Ascending aorta (tissue), 2 donors: Measurements from ENCODE around the gene CLDN6. TPM values are rescaled to one million over a fixed set of nuclear protein-coding genes. Genes with fewer than 3 reads are reported as not detected.

Experiments
- DNase-seq, 2 donors: peaks; one replicate each; pipeline ENCODE4 v3.0.0-alpha.2; 2019; ENCODE audit warnings: low spot score in 2 of 2
- H3K27ac ChIP-seq, 2 donors: fragments of 200-600 bp; sonication (generic); one replicate each; pipeline ENCODE4 v1.5.1; 2016 to 2017; ENCODE audit warnings: mild to moderate bottlenecking in 1 of 2
- H3K27me3 ChIP-seq: fragments of 200-600 bp; sonication (generic); one replicate; pipeline ENCODE4 v1.5.1; 2017
- H3K36me3 ChIP-seq, 2 donors: fragments of 200-600 bp; sonication (generic); one replicate each; pipeline ENCODE4 v1.5.1; 2016
- H3K4me1 ChIP-seq, 2 donors: fragments of 200-600 bp; sonication (generic); one replicate each; pipeline ENCODE4 v1.5.1; 2016 to 2017; ENCODE audit warnings: mild to moderate bottlenecking in 1 of 2
- H3K4me3 ChIP-seq, 2 donors: fragments of 200-600 bp; sonication (generic); one replicate each; pipeline ENCODE4 v1.5.1; 2016 to 2017; ENCODE audit warnings: mild to moderate bottlenecking in 1 of 2
- H3K9me3 ChIP-seq, 2 donors: fragments of 200-600 bp; sonication (generic); one replicate each; pipeline ENCODE4 v1.5.1; 2016
- intact Hi-C: fragments of 100-400 bp; cut with DNase I; formaldehyde crosslinking; loops from one replicate; pipeline ENCODE4 v1.15.1; 2023
- total RNA-seq: library from RNA; depleted of rRNA; stranded (reverse); fragments of >200 nt; gene quantifications from one replicate; pipeline ENCODE4 v1.1.0, GENCODE V29; 2016
- TF ChIP-seq, protein P1 (sequence below), 3 experiments: fragments of 200-600 bp in 2 of 3; fragments of 450-650 bp in 1 of 3; sonication (generic) in 2 of 3; IDR thresholded peaks; one replicate each; pipeline ENCODE4 v1.5.1; 2016 to 2019; ENCODE audit warnings: antibody characterized with exemption in 3 of 3, mild to moderate bottlenecking in 1 of 3, moderate library complexity in 1 of 3

Gene CLDN6
- total RNA-seq, 1 donor from 2014 or later, result not detected

DNA sequence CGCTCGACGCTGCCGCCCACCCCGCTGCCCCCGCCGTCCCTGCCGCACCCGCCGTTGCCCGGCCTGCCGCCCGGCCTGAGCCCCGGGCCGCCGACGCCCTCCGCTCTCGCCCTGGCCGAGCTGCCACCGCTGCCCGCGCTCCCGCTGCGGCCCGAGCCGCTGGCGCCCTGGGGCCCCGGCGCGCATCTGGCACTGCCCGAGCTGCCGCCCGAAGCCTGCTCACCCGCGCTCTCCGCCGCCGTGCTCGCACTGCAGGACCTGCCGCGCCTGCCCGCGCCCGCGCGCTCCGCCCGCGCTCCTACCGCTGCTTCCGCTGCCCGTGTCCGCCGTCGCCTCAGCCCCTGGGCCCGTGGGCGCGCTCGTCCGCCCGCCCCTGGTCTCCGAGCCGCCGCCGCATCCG lies 13.7 kb downstream of the CLDN6 start:
- intact Hi-C loops, result loop anchor here (1.0 kb wide), 1 partner anchor 16 kb away; the partner anchor contains the start of gene TNFRSF12A
- peak overlapping the region in 1 of 2 donors; percentile 26 for H3K4me3 ChIP-seq
- no peaks in the 10 kb centered on the region for H3K36me3 ChIP-seq
- TF ChIP-seq, protein P1, sequence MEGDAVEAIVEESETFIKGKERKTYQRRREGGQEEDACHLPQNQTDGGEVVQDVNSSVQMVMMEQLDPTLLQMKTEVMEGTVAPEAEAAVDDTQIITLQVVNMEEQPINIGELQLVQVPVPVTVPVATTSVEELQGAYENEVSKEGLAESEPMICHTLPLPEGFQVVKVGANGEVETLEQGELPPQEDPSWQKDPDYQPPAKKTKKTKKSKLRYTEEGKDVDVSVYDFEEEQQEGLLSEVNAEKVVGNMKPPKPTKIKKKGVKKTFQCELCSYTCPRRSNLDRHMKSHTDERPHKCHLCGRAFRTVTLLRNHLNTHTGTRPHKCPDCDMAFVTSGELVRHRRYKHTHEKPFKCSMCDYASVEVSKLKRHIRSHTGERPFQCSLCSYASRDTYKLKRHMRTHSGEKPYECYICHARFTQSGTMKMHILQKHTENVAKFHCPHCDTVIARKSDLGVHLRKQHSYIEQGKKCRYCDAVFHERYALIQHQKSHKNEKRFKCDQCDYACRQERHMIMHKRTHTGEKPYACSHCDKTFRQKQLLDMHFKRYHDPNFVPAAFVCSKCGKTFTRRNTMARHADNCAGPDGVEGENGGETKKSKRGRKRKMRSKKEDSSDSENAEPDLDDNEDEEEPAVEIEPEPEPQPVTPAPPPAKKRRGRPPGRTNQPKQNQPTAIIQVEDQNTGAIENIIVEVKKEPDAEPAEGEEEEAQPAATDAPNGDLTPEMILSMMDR (IDR thresholded peaks at IDR 0.05), result no peak
- no peak overlapping the region for H3K27ac ChIP-seq
- DNase-seq, result no peak
- peaks cover 0 to 4% of the 10 kb centered on the region in 2 donors for H3K4me1 ChIP-seq
- peaks cover 10% of the 10 kb centered on the region for H3K27me3 ChIP-seq
- H3K9me3 ChIP-seq, result no peaks in the 10 kb centered on the region

DNA sequence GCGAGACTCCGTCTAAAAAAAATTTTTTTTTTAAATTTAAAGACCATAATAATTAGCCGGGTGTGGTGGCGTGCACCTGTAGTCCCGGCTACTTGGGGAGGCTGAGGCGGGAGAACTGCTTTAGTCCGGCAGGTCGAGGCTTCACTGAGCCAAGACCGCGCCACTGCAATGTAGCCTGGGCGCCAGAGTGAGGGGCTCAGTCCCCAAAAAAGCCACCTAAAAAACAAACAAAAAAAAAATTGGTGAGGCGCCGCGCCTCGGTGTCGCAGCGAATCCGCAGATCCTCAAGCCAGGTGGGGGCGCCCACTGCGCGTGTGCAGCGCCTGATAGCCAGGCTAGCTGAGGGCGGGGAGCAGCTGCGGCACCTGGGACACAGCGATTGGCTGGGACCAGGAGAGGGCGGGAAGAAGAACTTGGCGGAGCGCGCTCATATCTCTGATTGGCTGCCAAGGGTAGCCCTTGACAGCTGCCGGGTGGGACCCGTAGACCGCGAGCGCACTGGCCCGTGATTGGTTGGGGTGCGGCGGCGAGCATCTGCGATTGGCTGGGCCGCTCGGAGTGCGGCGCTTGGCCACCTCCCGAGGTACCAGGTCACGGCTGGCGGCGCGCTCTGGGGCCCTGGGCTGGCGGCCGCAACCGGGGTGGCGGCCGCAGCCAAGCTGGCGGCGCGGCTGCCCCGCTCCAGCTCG lies 14.3 kb downstream of the CLDN6 start:
- H3K27me3 ChIP-seq, result peaks cover 10% of the 10 kb centered on the region

DNA sequence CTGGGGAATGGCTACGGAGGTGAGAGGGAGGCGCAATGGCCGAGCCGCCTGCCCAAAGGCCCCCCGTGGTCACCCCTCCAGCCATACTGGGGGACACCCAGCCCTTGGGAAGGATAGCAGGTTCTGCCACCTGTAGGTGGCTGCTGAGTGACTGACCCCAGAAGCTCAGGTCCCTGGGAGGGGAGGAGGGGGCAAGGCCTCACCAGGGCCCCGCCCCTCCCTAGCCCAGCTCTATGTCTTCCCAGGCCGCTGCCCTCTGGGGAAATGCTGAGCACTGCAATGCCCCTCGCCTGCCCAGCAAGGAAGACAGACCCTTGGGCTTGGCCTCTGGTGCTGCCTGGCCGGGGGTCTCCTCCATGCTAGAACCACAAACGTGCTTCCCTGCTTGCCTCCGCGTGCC lies 16.7 kb downstream of the CLDN6 start:
- TF ChIP-seq, protein P1 (IDR thresholded peaks at IDR 0.05), result no peak
- Histone ChIP-seq H3K36me3 (no peaks in the 10 kb centered on the region), H3K4me3 (no peak overlapping the region), H3K4me1 (peaks cover 0 to 4% of the 10 kb centered on the region in 2 donors), H3K27me3 (peaks cover 10% of the 10 kb centered on the region), H3K9me3 (no peaks in the 10 kb centered on the region), H3K27ac (no peak overlapping the region)
- intact Hi-C loops, result no loop called here
- no peak for DNase-seq

More for the DNA sequence above, 14.3 kb downstream of the CLDN6 start:
- H3K4me1 ChIP-seq, result peaks cover 0 to 4% of the 10 kb centered on the region in 2 donors
- intact Hi-C loops, result loop anchor here (1.0 kb wide), 1 partner anchor 17 kb away; the partner anchor contains the start of gene TNFRSF12A
- H3K36me3 ChIP-seq, result no peaks in the 10 kb centered on the region
- H3K4me3 ChIP-seq, result peak overlapping the region in 1 of 2 donors; percentile 26
- H3K9me3 ChIP-seq, result no peaks in the 10 kb centered on the region
- peak; percentile 87 to 97 for DNase-seq
- TF ChIP-seq, protein P1 (IDR thresholded peaks at IDR 0.05), result peak; percentile 37 to 66 (median 48)
- H3K27ac ChIP-seq, result no peak overlapping the region

DNA sequence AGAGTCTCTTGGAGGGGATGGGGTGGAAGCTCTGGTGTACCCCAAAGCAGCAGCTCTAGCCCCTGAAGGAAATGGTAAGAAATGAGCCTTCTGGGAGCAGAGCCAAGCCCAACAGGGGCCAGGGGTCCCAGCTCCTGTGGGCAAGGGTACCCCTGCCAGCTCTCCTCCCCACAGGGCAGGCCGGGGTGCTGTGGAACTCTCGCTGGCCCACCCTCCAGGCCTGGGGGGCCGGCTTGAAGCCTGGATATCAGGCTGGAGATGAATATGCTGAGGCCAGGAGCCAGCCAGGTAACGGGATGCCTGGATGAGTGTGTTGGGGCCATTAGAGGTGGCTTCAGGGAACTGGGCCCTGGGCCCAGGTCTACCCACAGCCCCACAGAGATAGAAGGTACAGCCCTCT lies 17.4 kb downstream of the CLDN6 start:
- Histone ChIP-seq H3K36me3 (no peaks in the 10 kb centered on the region), H3K4me3 (no peak overlapping the region), H3K27ac (no peak overlapping the region), H3K27me3 (peaks cover 5% of the 10 kb centered on the region), H3K4me1 (peaks cover 0 to 4% of the 10 kb centered on the region in 2 donors), H3K9me3 (no peaks in the 10 kb centered on the region)
- TF ChIP-seq, protein P1 (IDR thresholded peaks at IDR 0.05), result no peak
- no peak for DNase-seq
- intact Hi-C loops, result no loop called here

DNA sequence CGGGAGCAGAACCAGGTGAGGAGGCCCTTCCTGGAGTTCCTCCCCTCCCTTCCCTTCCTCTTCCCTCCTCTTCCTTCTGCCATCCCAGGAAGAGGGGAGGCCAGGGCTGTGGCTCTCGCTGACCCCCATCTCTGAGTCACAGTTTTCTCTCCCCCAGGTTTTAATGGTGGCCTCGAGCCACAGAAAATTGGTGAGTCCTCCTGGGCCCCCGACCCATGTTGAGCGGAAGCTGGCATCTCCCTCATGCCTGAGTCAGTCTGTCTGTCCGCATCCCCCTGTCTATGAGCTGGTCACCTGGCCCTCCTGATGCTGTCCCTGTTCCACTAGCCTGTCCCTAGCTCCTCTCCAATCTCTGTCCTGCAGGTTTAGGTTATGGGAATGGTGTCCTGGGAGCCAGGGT lies 18.1 kb downstream of the CLDN6 start:
- no peak for DNase-seq
- TF ChIP-seq, protein P1 (IDR thresholded peaks at IDR 0.05), result no peak
- Histone ChIP-seq H3K27ac (no peak overlapping the region), H3K4me1 (peaks cover 0 to 3% of the 10 kb centered on the region in 2 donors), H3K4me3 (no peak overlapping the region), H3K27me3 (peaks cover 1% of the 10 kb centered on the region), H3K9me3 (no peaks in the 10 kb centered on the region), H3K36me3 (no peaks in the 10 kb centered on the region)
- intact Hi-C loops, result no loop called here
